MM.1S (cell line): ENCODE results near the gene LYPD5.

Experiments
- DNase-seq: peaks from one replicate; pipeline ENCODE4 v3.0.0-alpha.2; 2015
- H2AFZ ChIP-seq: fragments of 300-600 bp; sonication (generic); 2 replicates; pipeline ENCODE4 v1.6.0; 2016; ENCODE audit warnings: antibody characterized with exemption, low read length
- H3F3A ChIP-seq: fragments of 300-600 bp; sonication (generic); 2 replicates; pipeline ENCODE4 v1.6.1; 2016; ENCODE audit warnings: mild to moderate bottlenecking, antibody characterized with exemption, low read length, moderate library complexity, mixed read lengths; ENCODE audit not compliant: insufficient read depth
- H3K27ac ChIP-seq: fragments of 300-600 bp; sonication (generic); 2 replicates; pipeline ENCODE4 v1.5.1; 2016; ENCODE audit warnings: mild to moderate bottlenecking, low read length
- H3K27me3 ChIP-seq: fragments of 300-600 bp; sonication (generic); replicated peaks from 2 replicates; pipeline ENCODE4 v1.6.0; 2016; ENCODE audit warnings: low read length; ENCODE audit not compliant: insufficient read depth
- H3K36me3 ChIP-seq: fragments of 300-600 bp; sonication (generic); replicated peaks from 2 replicates; pipeline ENCODE4 v1.6.1; 2016; ENCODE audit warnings: mild to moderate bottlenecking, low read length, mixed read lengths; ENCODE audit not compliant: insufficient read depth
- H3K4me1 ChIP-seq: fragments of 300-600 bp; sonication (generic); 2 replicates; pipeline ENCODE4 v1.6.1; 2016; ENCODE audit warnings: low read length, mixed read lengths
- H3K4me2 ChIP-seq: fragments of 300-600 bp; sonication (generic); 2 replicates; pipeline ENCODE4 v1.6.0; 2016; ENCODE audit warnings: low read depth, low read length
- H3K4me3 ChIP-seq: fragments of 300-600 bp; sonication (generic); 2 replicates; pipeline ENCODE4 v1.5.1; 2016; ENCODE audit warnings: low read length, mixed read lengths
- H3K79me2 ChIP-seq: fragments of 300-600 bp; sonication (generic); 2 replicates; pipeline ENCODE4 v1.6.1; 2016; ENCODE audit warnings: mixed run types, low read length, mixed read lengths
- H3K9ac ChIP-seq: fragments of 300-600 bp; sonication (generic); 2 replicates; pipeline ENCODE4 v1.6.1; 2016; ENCODE audit warnings: low read length, mixed read lengths
- H3K9me2 ChIP-seq: fragments of 300-600 bp; sonication (generic); replicated peaks from 2 replicates; pipeline ENCODE4 v1.6.1; 2016; ENCODE audit warnings: mild to moderate bottlenecking, low read length, mixed read lengths; ENCODE audit not compliant: insufficient read depth
- H3K9me3 ChIP-seq: fragments of 300-600 bp; sonication (generic); replicated peaks from 2 replicates; pipeline ENCODE4 v1.6.1; 2016; ENCODE audit warnings: mild to moderate bottlenecking, low read length, mixed read lengths; ENCODE audit not compliant: insufficient read depth
- H4K20me1 ChIP-seq: fragments of 300-600 bp; sonication (generic); 2 replicates; pipeline ENCODE4 v1.6.1; 2016; ENCODE audit warnings: mild to moderate bottlenecking, low read length, moderate library complexity, mixed read lengths; ENCODE audit not compliant: insufficient read depth
- CTCF ChIP-seq: fragments of 300-600 bp; sonication (generic); IDR thresholded peaks from 2 replicates; pipeline ENCODE4 v1.5.1; 2016; ENCODE audit warnings: antibody characterized with exemption, low read length, mixed read lengths
- EZH2 ChIP-seq: fragments of 300-600 bp; sonication (generic); optimal IDR thresholded peaks from 2 replicates; pipeline ENCODE3; 2017; ENCODE audit warnings: low read depth, mild to moderate bottlenecking, antibody characterized with exemption, low read length, mixed read lengths
- EZH2phosphoT487 ChIP-seq: fragments of 300-600 bp; sonication (generic); IDR thresholded peaks from 2 replicates; pipeline ENCODE4 v1.6.1; 2018; ENCODE audit warnings: antibody characterized with exemption, low read length

Gene LYPD5

GRCh38 chr19:43782311-43782660, 20.0 kb downstream of the LYPD5 start:
- no peaks in the 10 kb centered on the region for H3K36me3 ChIP-seq
- H3K9me3 ChIP-seq: no peaks in the 10 kb centered on the region
- no peaks in the 10 kb centered on the region for H3K9me2 ChIP-seq
- no peak overlapping the region for H3K4me3 ChIP-seq
- TF ChIP-seq CTCF (no peak), EZH2phosphoT487 (no peak), EZH2 (no peak)
- no peak overlapping the region for H2AFZ ChIP-seq
- H3K27me3 ChIP-seq: no peaks in the 10 kb centered on the region
- no peak overlapping the region for H3K4me2 ChIP-seq
- no peaks in the 10 kb centered on the region for H4K20me1 ChIP-seq
- no peak overlapping the region for H3K9ac ChIP-seq
- DNase-seq: no peak
- no peaks in the 10 kb centered on the region for H3K79me2 ChIP-seq
- no peak overlapping the region for H3K27ac ChIP-seq
- peaks cover 24% of the 10 kb centered on the region for H3K4me1 ChIP-seq
- H3F3A ChIP-seq: 0 out of 2 replicates have a peak, but pooled peaks cover 7% of the 10 kb centered on the region

GRCh38 chr19:43781630-43782310, 20.5 kb downstream of the LYPD5 start:
- Histone ChIP-seq H3F3A (0 out of 2 replicates have a peak, but pooled peaks cover 7% of the 10 kb centered on the region), H3K9me2 (no peaks in the 10 kb centered on the region), H3K27ac (no peak overlapping the region), H3K79me2 (no peaks in the 10 kb centered on the region), H3K36me3 (no peaks in the 10 kb centered on the region), H3K4me3 (no peak overlapping the region), H3K9me3 (no peaks in the 10 kb centered on the region), H3K4me1 (peaks cover 24% of the 10 kb centered on the region), H3K27me3 (no peaks in the 10 kb centered on the region), H3K9ac (no peak overlapping the region), H2AFZ (no peak overlapping the region), H4K20me1 (no peaks in the 10 kb centered on the region), H3K4me2 (no peak overlapping the region)
- no peak for TF ChIP-seq CTCF
- no peak for TF ChIP-seq EZH2
- no peak for TF ChIP-seq EZH2phosphoT487
- DNase-seq: no peak

- Histone ChIP-seq H3K27ac (no peak within 1 kb of the TSS), H4K20me1 (no peaks in the 10 kb centered on the region), H3K4me3 (no peak within 1 kb of the TSS), H3F3A (0 out of 2 replicates have a peak, but pooled peaks cover 7% of the 10 kb centered on the region), H3K36me3 (no peaks in the 10 kb centered on the region), H3K9me2 (no peaks in the 10 kb centered on the region), H3K9ac (no peak within 1 kb of the TSS), H3K4me1 (peaks cover 24% of the 10 kb centered on the region), H3K9me3 (no peaks in the 10 kb centered on the region), H3K79me2 (no peaks in the 10 kb centered on the region), H2AFZ (no peak within 1 kb of the TSS), H3K27me3 (no peaks in the 10 kb centered on the region), H3K4me2 (no peak within 1 kb of the TSS)
- TF ChIP-seq EZH2 (no peak), CTCF (no peak), EZH2phosphoT487 (no peak)
- no peak for DNase-seq
Observed at GRCh38 chr19:43780706-43781525, 21.3 kb downstream of the LYPD5 start, which contains the start of gene KCNN4. TSS of gene KCNN4 (minus strand) at chr19:43780973. CDS start at chr19:43780861, 112 bp downstream.
